ENCODE measurements around the gene KRTAP10-12. TPM values are rescaled to one million over a fixed set of nuclear protein-coding genes. Genes with fewer than 3 reads are reported as not detected.
"Not testable (repeated sequence)": the region's sequence is repeated elsewhere in the genome, so short reads cannot be mapped to it uniquely, and the experiment has no call there.

Gene KRTAP10-12
- total and polyA plus RNA-seq, 3 donors from 2014 or later, result not detected

DNA sequence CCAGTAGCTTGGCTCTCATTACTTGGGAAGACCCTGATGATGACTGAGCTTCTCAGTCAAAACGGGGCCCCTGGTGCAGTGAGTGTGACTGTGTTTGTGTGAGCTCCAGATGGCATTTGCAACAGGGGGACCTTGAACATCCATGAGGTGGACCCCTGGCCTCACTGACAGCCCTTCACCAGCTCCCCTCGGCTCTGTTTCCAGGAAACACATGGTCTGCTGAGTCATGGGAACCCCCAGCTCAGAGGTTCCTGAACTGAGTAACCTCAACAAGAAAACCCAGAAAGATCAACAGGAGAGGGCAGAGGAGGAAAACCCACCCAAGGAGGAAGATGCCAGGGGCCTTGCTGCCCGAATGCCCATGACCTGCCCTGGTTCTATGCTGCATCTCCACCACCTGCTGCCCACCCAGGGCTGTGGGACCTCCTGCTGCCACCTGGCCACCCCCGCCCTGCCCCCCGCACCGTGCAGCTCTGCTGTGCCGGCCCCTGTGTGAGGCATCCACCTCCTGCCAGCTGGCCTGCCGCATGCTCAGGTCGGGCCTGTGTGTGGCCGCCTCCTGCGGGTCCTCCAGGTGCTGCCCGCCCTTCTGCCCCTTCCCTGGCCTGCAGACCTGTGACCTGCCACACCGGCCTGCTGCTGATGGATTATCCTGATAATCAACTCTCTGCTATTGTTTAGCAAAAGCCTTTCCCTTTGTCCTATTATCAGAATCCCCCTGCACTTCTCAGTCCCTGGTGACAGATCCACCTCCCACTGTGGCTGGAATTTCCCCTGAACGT, 10.8 kb upstream of the KRTAP10-12 start:
- no peak overlapping the region for H3K27ac ChIP-seq
- no peaks in the 10 kb centered on the region for H3K9me3 ChIP-seq
- no peaks in the 10 kb centered on the region for H3K27me3 ChIP-seq
- H3K4me1 ChIP-seq, result no peaks in the 10 kb centered on the region
- intact Hi-C loops (cut with DNase I; ENCODE audit: low total_unique reads), result no loop called here
- WGBS, 2 donors, result 50% methylated on average over 8 to 12 of the region's 14 CpGs
- no peak for DNase-seq
- no peaks in the 10 kb centered on the region for H3K36me3 ChIP-seq (ENCODE audit: low read depth, missing control alignments)
- TF ChIP-seq, protein P1, sequence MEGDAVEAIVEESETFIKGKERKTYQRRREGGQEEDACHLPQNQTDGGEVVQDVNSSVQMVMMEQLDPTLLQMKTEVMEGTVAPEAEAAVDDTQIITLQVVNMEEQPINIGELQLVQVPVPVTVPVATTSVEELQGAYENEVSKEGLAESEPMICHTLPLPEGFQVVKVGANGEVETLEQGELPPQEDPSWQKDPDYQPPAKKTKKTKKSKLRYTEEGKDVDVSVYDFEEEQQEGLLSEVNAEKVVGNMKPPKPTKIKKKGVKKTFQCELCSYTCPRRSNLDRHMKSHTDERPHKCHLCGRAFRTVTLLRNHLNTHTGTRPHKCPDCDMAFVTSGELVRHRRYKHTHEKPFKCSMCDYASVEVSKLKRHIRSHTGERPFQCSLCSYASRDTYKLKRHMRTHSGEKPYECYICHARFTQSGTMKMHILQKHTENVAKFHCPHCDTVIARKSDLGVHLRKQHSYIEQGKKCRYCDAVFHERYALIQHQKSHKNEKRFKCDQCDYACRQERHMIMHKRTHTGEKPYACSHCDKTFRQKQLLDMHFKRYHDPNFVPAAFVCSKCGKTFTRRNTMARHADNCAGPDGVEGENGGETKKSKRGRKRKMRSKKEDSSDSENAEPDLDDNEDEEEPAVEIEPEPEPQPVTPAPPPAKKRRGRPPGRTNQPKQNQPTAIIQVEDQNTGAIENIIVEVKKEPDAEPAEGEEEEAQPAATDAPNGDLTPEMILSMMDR (IDR thresholded peaks at IDR 0.05), result no peak
- TF ChIP-seq POLR2A (IDR thresholded peaks at IDR 0.05), result no peak
- no peak overlapping the region for H3K4me3 ChIP-seq

- Histone ChIP-seq H3K27ac (no peak overlapping the region), H3K4me1 (no peaks in the 10 kb centered on the region), H3K27me3 (no peaks in the 10 kb centered on the region), H3K9me3 (no peaks in the 10 kb centered on the region), H3K36me3 (ENCODE audit: low read depth, missing control alignments) (no peaks in the 10 kb centered on the region), H3K4me3 (no peak overlapping the region)
- DNase-seq, result no peak
- WGBS, 2 donors, result 76 to 77% methylated on average over 25 of the region's 25 CpGs
- intact Hi-C loops (cut with DNase I; ENCODE audit: low total_unique reads), result no loop called here
- no peak for TF ChIP-seq POLR2A (IDR thresholded peaks at IDR 0.05)
- TF ChIP-seq, protein P1 (IDR thresholded peaks at IDR 0.05), result no peak
Observed at GRCh38 chr21:44686843-44687561, 10.0 kb upstream of the KRTAP10-12 start.

- Histone ChIP-seq H3K4me3 (no peak overlapping the region), H3K4me1 (no peaks in the 10 kb centered on the region), H3K27ac (no peak overlapping the region), H3K9me3 (no peaks in the 10 kb centered on the region), H3K27me3 (no peaks in the 10 kb centered on the region), H3K36me3 (ENCODE audit: low read depth, missing control alignments) (no peaks in the 10 kb centered on the region)
- no peak for DNase-seq
- TF ChIP-seq POLR2A (IDR thresholded peaks at IDR 0.05), result no peak
- TF ChIP-seq, protein P1 (IDR thresholded peaks at IDR 0.05), result no peak
- intact Hi-C loops (cut with DNase I; ENCODE audit: low total_unique reads), result no loop called here
- WGBS, 2 donors, result 45 to 46% methylated on average over 11 of the region's 11 CpGs
Observed at GRCh38 chr21:44687671-44688070, 9.3 kb upstream of the KRTAP10-12 start.

DNA sequence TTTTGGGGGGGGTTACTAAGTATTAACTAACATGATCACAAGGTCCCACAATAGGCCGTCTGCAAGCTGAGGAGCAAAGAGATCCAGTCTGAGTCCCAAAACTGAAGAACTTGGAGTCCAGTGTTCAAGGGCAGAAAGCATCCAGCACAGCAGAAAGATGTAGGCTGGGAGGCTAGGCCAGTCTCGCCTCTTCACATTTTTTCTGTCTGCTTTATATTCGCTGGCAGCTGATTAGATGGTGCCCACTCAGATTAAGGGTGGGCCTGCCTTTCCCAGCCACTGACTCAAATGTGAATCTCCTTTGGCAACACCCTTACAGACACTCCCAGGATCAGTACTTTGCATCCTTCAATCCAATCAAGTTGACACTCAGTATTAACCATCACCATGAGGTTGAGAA, 7.2 kb upstream of the KRTAP10-12 start:
- H3K27me3 ChIP-seq; H3K4me3 ChIP-seq; H3K36me3 ChIP-seq (ENCODE audit: low read depth, missing control alignments); H3K27ac ChIP-seq; intact Hi-C loops (cut with DNase I; ENCODE audit: low total_unique reads); H3K4me1 ChIP-seq; H3K9me3 ChIP-seq; DNase-seq: not testable (repeated sequence)
- WGBS, 2 donors, result 60 to 79% methylated on average over 3 of the region's 3 CpGs

- no peaks in the 10 kb centered on the region for H3K9me3 ChIP-seq
- no peak overlapping the region for H3K4me3 ChIP-seq
- H3K27ac ChIP-seq, result no peak overlapping the region
- DNase-seq, result no peak
- no peaks in the 10 kb centered on the region for H3K4me1 ChIP-seq
- H3K36me3 ChIP-seq (ENCODE audit: low read depth, missing control alignments), result no peaks in the 10 kb centered on the region
- TF ChIP-seq POLR2A (IDR thresholded peaks at IDR 0.05), result no peak
- TF ChIP-seq, protein P1 (IDR thresholded peaks at IDR 0.05), result no peak
- H3K27me3 ChIP-seq, result no peaks in the 10 kb centered on the region
- WGBS, 2 donors, result 80 to 82% methylated on average over 2 of the region's 2 CpGs
- intact Hi-C loops (cut with DNase I; ENCODE audit: low total_unique reads), result no loop called here
Observed at GRCh38 chr21:44691686-44692085, 5.3 kb upstream of the KRTAP10-12 start.

All from testis (tissue), 3 donors.